Heart left ventricle (tissue), 13 donors: ENCODE data around the gene ERICH6B.

ENCODE experiments used
- POLR2A ChIP-seq, 2 donors: fragments of 450-650 bp; IDR thresholded peaks; one replicate each; pipeline ENCODE4 v1.6.1; 2017; ENCODE audit warnings: antibody characterized with exemption in 2 of 2, mild to moderate bottlenecking in 2 of 2, moderate library complexity in 2 of 2
- TF ChIP-seq, protein P1 (sequence below), 12 donors: fragments of 200-600 bp; sonication (generic) in 4 of 12; IDR thresholded peaks; one replicate each; pipeline versions ENCODE4 v1.5.0 to v1.8.0; 2018 to 2022; ENCODE audit warnings: antibody characterized with exemption in 12 of 12, mild to moderate bottlenecking in 5 of 12
- donor health status: ischemic (EF 13 %, LVEDD 7.1; RV severe dilation, severe dysfunction).
- donor health status: DM: no; HTN: yes; CAD: no.
- donor health status: DM: no; HTN: no; CAD: no.
- donor health status: ischemic (EF 25% LVEDD 6.9; RV normal size, moderate dysfunction).
- donor health status: ischemic (EF 25% LVEDD 5.7; RV mildly dilated, moderate dysfunction).
- donor health status: ischemic (EF 35%, LVEDD 5.7; RV mildly dilated, moderate dysfunction).
- donor health status: nonischemic (EF 11% LVEDD 7.7; RV severe dilation, severe dysfunction).
- donor health status: DM: yes; HTN: yes; CAD: no.
- donor health status: PGD.
- donor health status: ischemic (EF 29% LVEDD 5.4; RV normal size, mild dysfunction).
- donor health status: nonischemic (EF 23%, LVEDD 6.1; RV moderate dilation, normal function).

DNA sequence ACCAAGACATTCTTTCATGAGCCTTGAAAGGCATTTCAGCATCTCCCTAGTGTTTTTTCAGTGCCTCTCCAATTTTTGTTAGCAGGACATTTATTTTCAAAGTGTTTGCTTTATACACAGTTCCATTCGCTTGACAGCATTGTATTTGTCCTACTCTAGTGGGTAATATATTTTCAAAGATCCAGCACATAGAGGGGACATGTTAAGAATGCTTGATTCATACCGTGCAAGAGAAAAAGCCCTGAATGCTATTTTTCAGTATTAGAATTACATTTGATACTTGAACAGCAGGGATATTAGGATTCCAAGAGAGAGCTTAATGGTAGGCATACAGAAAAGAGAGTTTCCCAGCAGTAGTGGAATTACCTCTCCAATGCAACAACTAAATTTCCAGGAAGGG, 21.3 kb downstream of the ERICH6B start:
- TF ChIP-seq, protein P1, sequence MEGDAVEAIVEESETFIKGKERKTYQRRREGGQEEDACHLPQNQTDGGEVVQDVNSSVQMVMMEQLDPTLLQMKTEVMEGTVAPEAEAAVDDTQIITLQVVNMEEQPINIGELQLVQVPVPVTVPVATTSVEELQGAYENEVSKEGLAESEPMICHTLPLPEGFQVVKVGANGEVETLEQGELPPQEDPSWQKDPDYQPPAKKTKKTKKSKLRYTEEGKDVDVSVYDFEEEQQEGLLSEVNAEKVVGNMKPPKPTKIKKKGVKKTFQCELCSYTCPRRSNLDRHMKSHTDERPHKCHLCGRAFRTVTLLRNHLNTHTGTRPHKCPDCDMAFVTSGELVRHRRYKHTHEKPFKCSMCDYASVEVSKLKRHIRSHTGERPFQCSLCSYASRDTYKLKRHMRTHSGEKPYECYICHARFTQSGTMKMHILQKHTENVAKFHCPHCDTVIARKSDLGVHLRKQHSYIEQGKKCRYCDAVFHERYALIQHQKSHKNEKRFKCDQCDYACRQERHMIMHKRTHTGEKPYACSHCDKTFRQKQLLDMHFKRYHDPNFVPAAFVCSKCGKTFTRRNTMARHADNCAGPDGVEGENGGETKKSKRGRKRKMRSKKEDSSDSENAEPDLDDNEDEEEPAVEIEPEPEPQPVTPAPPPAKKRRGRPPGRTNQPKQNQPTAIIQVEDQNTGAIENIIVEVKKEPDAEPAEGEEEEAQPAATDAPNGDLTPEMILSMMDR (IDR thresholded peaks at IDR 0.05): no peak
- no peak for TF ChIP-seq POLR2A (IDR thresholded peaks at IDR 0.05)
